ENCODE data around the gene SHANK1. TPM values are rescaled to one million over a fixed set of nuclear protein-coding genes. Genes with fewer than 3 reads are reported as not detected.

The SHANK1 gene
- total and polyA plus RNA-seq, 2 of the 4 experiments (the other 2 are of a cell fraction) = 6.1 to 6.7 TPM

- no peak overlapping the region for H3K4me3 ChIP-seq (ENCODE audit: insufficient read depth, low read depth, low read length)
- no peak overlapping the region for H2BK15ac ChIP-seq (ENCODE audit: low read depth, low read length)
- ChIA-PET POLR2A (ENCODE audit: unreplicated experiment) (no interaction called here), CTCF (interaction anchor here (0.6 to 0.7 kb wide), 2 partner anchors 21 to 40 kb away, joined by 3 read pairs; no protein-coding TSS in a partner anchor)
- no peak overlapping the region for H2BK20ac ChIP-seq (ENCODE audit: low read depth, low read length)
- H3K4me2 ChIP-seq (ENCODE audit: low read depth, low read length) = no peak overlapping the region
- no peak overlapping the region for H3K18ac ChIP-seq (ENCODE audit: low read depth, low read length)
- peaks cover 1% of the 10 kb centered on the region; the same call in 1 of the 2 replicates for H3K4me1 ChIP-seq (ENCODE audit: control insufficient read depth, insufficient read depth, low read length)
- H2AK9ac ChIP-seq (replicated peaks; ENCODE audit: low read depth, low read length, poor library complexity) = no peak overlapping the region
- no peak overlapping the region for H3K56ac ChIP-seq (ENCODE audit: extremely low read depth, insufficient read depth, low read length)
- H3K14ac ChIP-seq (replicated peaks; ENCODE audit: low read depth, low read length) = no peak overlapping the region
- H3K27ac ChIP-seq (ENCODE audit: insufficient read depth, low read length) = no peak overlapping the region
- H3K36me3 ChIP-seq (ENCODE audit: control insufficient read depth, insufficient read depth, low read length) = no peaks in the 10 kb centered on the region
- peaks cover 2% of the 10 kb centered on the region; the same call in 1 of the 2 replicates for H3K27me3 ChIP-seq (ENCODE audit: control insufficient read depth, insufficient read depth, low read length)
- H4K20me1 ChIP-seq (ENCODE audit: insufficient read depth, low read length) = no peaks in the 10 kb centered on the region
- H3K79me1 ChIP-seq (ENCODE audit: low read depth in 1 of 2, low read length in 2 of 2) = no peaks in the 10 kb centered on the region
- no peak overlapping the region for H3K23ac ChIP-seq (ENCODE audit: low read depth, low read length)
- no peak overlapping the region for H3K4ac ChIP-seq (ENCODE audit: low read depth, low read length)
- ATAC-seq (ENCODE audit: low read depth) (no peak), DNase-seq (no peak)
- TF ChIP-seq, protein P1, sequence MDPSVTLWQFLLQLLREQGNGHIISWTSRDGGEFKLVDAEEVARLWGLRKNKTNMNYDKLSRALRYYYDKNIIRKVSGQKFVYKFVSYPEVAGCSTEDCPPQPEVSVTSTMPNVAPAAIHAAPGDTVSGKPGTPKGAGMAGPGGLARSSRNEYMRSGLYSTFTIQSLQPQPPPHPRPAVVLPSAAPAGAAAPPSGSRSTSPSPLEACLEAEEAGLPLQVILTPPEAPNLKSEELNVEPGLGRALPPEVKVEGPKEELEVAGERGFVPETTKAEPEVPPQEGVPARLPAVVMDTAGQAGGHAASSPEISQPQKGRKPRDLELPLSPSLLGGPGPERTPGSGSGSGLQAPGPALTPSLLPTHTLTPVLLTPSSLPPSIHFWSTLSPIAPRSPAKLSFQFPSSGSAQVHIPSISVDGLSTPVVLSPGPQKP (IDR thresholded peaks at IDR 0.05; ENCODE audit: borderline replicate concordance, low read depth, low read length) = no peak
- TF ChIP-seq RAD21 (IDR thresholded peaks at IDR 0.05; ENCODE audit: low read length) (0 out of 2 replicates have a peak, but pooled peaks have one; percentile 11), BHLHE40 (IDR thresholded peaks at IDR 0.05; ENCODE audit: low read depth, low read length) (no peak)
- TF ChIP-seq, protein P2, sequence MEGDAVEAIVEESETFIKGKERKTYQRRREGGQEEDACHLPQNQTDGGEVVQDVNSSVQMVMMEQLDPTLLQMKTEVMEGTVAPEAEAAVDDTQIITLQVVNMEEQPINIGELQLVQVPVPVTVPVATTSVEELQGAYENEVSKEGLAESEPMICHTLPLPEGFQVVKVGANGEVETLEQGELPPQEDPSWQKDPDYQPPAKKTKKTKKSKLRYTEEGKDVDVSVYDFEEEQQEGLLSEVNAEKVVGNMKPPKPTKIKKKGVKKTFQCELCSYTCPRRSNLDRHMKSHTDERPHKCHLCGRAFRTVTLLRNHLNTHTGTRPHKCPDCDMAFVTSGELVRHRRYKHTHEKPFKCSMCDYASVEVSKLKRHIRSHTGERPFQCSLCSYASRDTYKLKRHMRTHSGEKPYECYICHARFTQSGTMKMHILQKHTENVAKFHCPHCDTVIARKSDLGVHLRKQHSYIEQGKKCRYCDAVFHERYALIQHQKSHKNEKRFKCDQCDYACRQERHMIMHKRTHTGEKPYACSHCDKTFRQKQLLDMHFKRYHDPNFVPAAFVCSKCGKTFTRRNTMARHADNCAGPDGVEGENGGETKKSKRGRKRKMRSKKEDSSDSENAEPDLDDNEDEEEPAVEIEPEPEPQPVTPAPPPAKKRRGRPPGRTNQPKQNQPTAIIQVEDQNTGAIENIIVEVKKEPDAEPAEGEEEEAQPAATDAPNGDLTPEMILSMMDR (conservative IDR thresholded peaks at IDR 0.05; ENCODE audit: low read depth, low read length) = peak; percentile 25; the same call in 1 of the 2 replicates
- no TSS peak for BruUV-seq (replicated peaks)
- no peak overlapping the region for H2AFZ ChIP-seq (replicated peaks; ENCODE audit: low read length, poor library complexity)
- no peak overlapping the region for H2BK120ac ChIP-seq (ENCODE audit: low read depth, low read length)
- 0 out of 2 replicates have a peak, but pooled peaks cover 3% of the 10 kb centered on the region for H3K9me1 ChIP-seq (ENCODE audit: insufficient read depth, low read length)
- H4K8ac ChIP-seq (ENCODE audit: low read depth in 2 of 2, low read length in 2 of 2) = no peak overlapping the region
- intact Hi-C loops (cut with micrococcal nuclease) (loop anchor here (2.0 kb wide), 1 partner anchor 335 kb away; no protein-coding TSS in a partner anchor), in situ Hi-C loops (cut with MboI; ENCODE audit: low sequenced_read_pairs) (loop anchor here (10.0 kb wide), 1 partner anchor 339 kb away; the partner anchor contains the start of gene NAPSA), dilution Hi-C loops (cut with HindIII; ENCODE audit: low sequenced_read_pairs, unreplicated experiment) (no loop called here)
- no peak overlapping the region for H4K91ac ChIP-seq (ENCODE audit: insufficient read depth, low read depth, low read length)
- H3K9me3 ChIP-seq (ENCODE audit: control insufficient read depth, insufficient read depth, low read length) = no peaks in the 10 kb centered on the region
- no peak overlapping the region for H4K5ac ChIP-seq (ENCODE audit: low read depth, low read length)
- 59% methylated on average over 8 of the region's 22 CpGs; no CpG with 5 or more reads in 1 of the 2 experiments for WGBS, 2 experiments (ENCODE audit: extremely low coverage in 2 of 2, insufficient read length in 1 of 2)
- H2AK5ac ChIP-seq (ENCODE audit: low read depth, low read length) = no peak overlapping the region
- no peak overlapping the region for H3K9ac ChIP-seq (ENCODE audit: low read depth, low read length)
- H2BK5ac ChIP-seq (ENCODE audit: low read depth, low read length, poor library complexity, severe bottlenecking) = no peak overlapping the region
Measured at GRCh38 chr19:50703915-50704796, 15.4 kb downstream of the SHANK1 start.
